Mesenchymal stem cell (in vitro differentiated cells and primary cell): ENCODE results near the gene MYO18B.

Source experiments
- DNase-seq: peaks from one replicate; pipeline ENCODE4 v3.0.0-alpha.2; 2013
- H2AFZ ChIP-seq: one replicate; pipeline ENCODE4 v1.6.1; 2013; ENCODE audit warnings: low read depth, mild to moderate bottlenecking, control low read depth, inconsistent platforms, low read length, moderate library complexity
- H2AK5ac ChIP-seq: 2 replicates; pipeline ENCODE4 v1.6.1; 2013; ENCODE audit warnings: low read length, moderate library complexity, mild to moderate bottlenecking, inconsistent platforms; ENCODE audit not compliant: severe bottlenecking
- H2BK120ac ChIP-seq: one replicate; pipeline ENCODE4 v1.6.1; 2013; ENCODE audit warnings: low read depth, mild to moderate bottlenecking, inconsistent platforms, low read length, moderate library complexity
- H2BK12ac ChIP-seq, 2 experiments: one replicate each; pipeline ENCODE4 v1.6.1; 2013; ENCODE audit warnings: inconsistent platforms in 2 of 2, low read length in 2 of 2, mild to moderate bottlenecking in 2 of 2, moderate library complexity in 2 of 2, control low read depth in 1 of 2
- H2BK15ac ChIP-seq: one replicate; pipeline ENCODE4 v1.6.1; 2013; ENCODE audit warnings: mild to moderate bottlenecking, low read depth, inconsistent platforms; ENCODE audit not compliant: poor library complexity, severe bottlenecking
- H2BK5ac ChIP-seq: 2 replicates; pipeline ENCODE4 v1.6.1; 2013; ENCODE audit warnings: low read depth, mild to moderate bottlenecking, low read length, control low read depth, inconsistent platforms; ENCODE audit not compliant: poor library complexity, severe bottlenecking
- H3K14ac ChIP-seq, 2 experiments: one replicate each; pipeline ENCODE4 v1.6.1; 2013; ENCODE audit warnings: inconsistent platforms in 2 of 2, low read length in 2 of 2, control low read depth in 1 of 2, mild to moderate bottlenecking in 1 of 2, moderate library complexity in 1 of 2
- H3K18ac ChIP-seq, 2 experiments: one replicate each; pipeline ENCODE4 v1.6.1; 2013; ENCODE audit warnings: inconsistent platforms in 2 of 2, low read length in 2 of 2, control low read depth in 1 of 2, low read depth in 1 of 2, mild to moderate bottlenecking in 1 of 2
- H3K23ac ChIP-seq, 2 experiments: one replicate each; pipeline ENCODE4 v1.6.1; 2013; ENCODE audit warnings: inconsistent platforms in 2 of 2, low read length in 2 of 2, mild to moderate bottlenecking in 2 of 2, moderate library complexity in 2 of 2, control low read depth in 1 of 2
- H3K27ac ChIP-seq: 2 replicates; pipeline ENCODE4 v1.5.1; 2013; ENCODE audit warnings: mild to moderate bottlenecking, moderate library complexity, low read length, control low read depth, inconsistent platforms; ENCODE audit not compliant: poor library complexity, severe bottlenecking
- H3K27me3 ChIP-seq, 2 experiments: 2 replicates each; pipeline versions ENCODE4 v1.6.1 to v1.7.0; 2013; ENCODE audit warnings: low read length in 2 of 2, mild to moderate bottlenecking in 2 of 2, moderate library complexity in 2 of 2, control low read depth in 1 of 2, inconsistent platforms in 1 of 2; ENCODE audit not compliant: control insufficient read depth in 1 of 2, insufficient read depth in 1 of 2
- H3K36me3 ChIP-seq, 2 experiments: 2 replicates each; pipeline versions ENCODE4 v1.6.1 to v1.7.0; 2013; ENCODE audit warnings: low read length in 2 of 2, control low read depth in 1 of 2, inconsistent platforms in 1 of 2, low read depth in 1 of 2, mild to moderate bottlenecking in 1 of 2; ENCODE audit not compliant: insufficient read depth in 2 of 2, control insufficient read depth in 1 of 2
- H3K4ac ChIP-seq, 2 experiments: one replicate each; pipeline ENCODE4 v1.6.1; 2013; ENCODE audit warnings: inconsistent platforms in 2 of 2, low read length in 2 of 2, mild to moderate bottlenecking in 2 of 2, moderate library complexity in 2 of 2, control low read depth in 1 of 2, low read depth in 1 of 2
- H3K4me1 ChIP-seq: 2 replicates; pipeline ENCODE4 v1.6.1; 2013; ENCODE audit warnings: low read depth, low read length, control low read depth; ENCODE audit not compliant: control insufficient read depth, insufficient read depth
- H3K4me2 ChIP-seq: 2 replicates; pipeline ENCODE4 v1.6.1; 2013; ENCODE audit warnings: low read length, mild to moderate bottlenecking, inconsistent platforms; ENCODE audit not compliant: poor library complexity, severe bottlenecking
- H3K4me3 ChIP-seq, 2 experiments: 2 replicates each; pipeline versions ENCODE4 v1.5.1 to v1.7.0; 2013; ENCODE audit warnings: low read length in 2 of 2, mild to moderate bottlenecking in 2 of 2, control low read depth in 1 of 2, low read depth in 1 of 2; ENCODE audit not compliant: insufficient read depth in 1 of 2
- H3K79me1 ChIP-seq: replicated peaks from 2 replicates; pipeline ENCODE4 v1.6.1; 2013; ENCODE audit warnings: mild to moderate bottlenecking, control low read depth, low read length, inconsistent platforms; ENCODE audit not compliant: poor library complexity, severe bottlenecking
- H3K9ac ChIP-seq: 2 replicates; pipeline ENCODE4 v1.7.0; 2013; ENCODE audit warnings: mild to moderate bottlenecking, low read length, moderate library complexity
- H3K9me3 ChIP-seq: 2 replicates; pipeline ENCODE4 v1.7.0; 2013; ENCODE audit warnings: mild to moderate bottlenecking, low read length; ENCODE audit not compliant: control insufficient read depth
- H4K8ac ChIP-seq: one replicate; pipeline ENCODE4 v1.6.1; 2013; ENCODE audit warnings: inconsistent platforms, mild to moderate bottlenecking, low read length, moderate library complexity
- H4K91ac ChIP-seq: one replicate; pipeline ENCODE4 v1.6.1; 2013; ENCODE audit warnings: mild to moderate bottlenecking, low read length, inconsistent platforms
- WGBS: methylation state at CpG from one replicate; pipeline ENCODE4 v1.1.7; 2013; ENCODE audit warnings: mixed read lengths; 5-methylcytosine and 5-hydroxymethylcytosine counted together

MYO18B gene

GRCh38 chr22:25869771-25870170 lies 127.8 kb downstream of the MYO18B start:
- Histone ChIP-seq H2BK5ac (no peak overlapping the region), H2AFZ (no peak overlapping the region), H3K9me3 (no peaks in the 10 kb centered on the region), H3K9ac (no peak overlapping the region), H4K91ac (no peak overlapping the region), H3K4me3 (no peak overlapping the region), H2BK15ac (no peak overlapping the region), H3K4me1 (no peaks in the 10 kb centered on the region), H3K23ac (no peak overlapping the region), H3K18ac (no peak overlapping the region), H3K27me3 (peaks cover 0 to 3% of the 10 kb centered on the region in 2 experiments), H3K4me2 (no peak overlapping the region), H3K36me3 (no peaks in the 10 kb centered on the region), H3K27ac (no peak overlapping the region), H3K79me1 (no peaks in the 10 kb centered on the region), H4K8ac (no peak overlapping the region), H3K4ac (no peak overlapping the region), H2BK120ac (no peak overlapping the region), H2BK12ac (no peak overlapping the region), H2AK5ac (no peak overlapping the region), H3K14ac (no peak overlapping the region)
- DNase-seq = no peak
- WGBS = 93% methylated on average over 6 of the region's 6 CpGs

- Histone ChIP-seq H4K8ac (no peak overlapping the region), H3K4me3 (no peak overlapping the region), H2BK120ac (no peak overlapping the region), H3K23ac (no peak overlapping the region), H2BK12ac (no peak overlapping the region), H3K9ac (no peak overlapping the region), H2BK5ac (no peak overlapping the region), H3K4me1 (peaks cover 1% of the 10 kb centered on the region), H3K9me3 (no peaks in the 10 kb centered on the region), H3K27ac (no peak overlapping the region), H3K36me3 (no peaks in the 10 kb centered on the region), H3K4ac (no peak overlapping the region), H2AFZ (no peak overlapping the region), H3K79me1 (no peaks in the 10 kb centered on the region), H3K18ac (no peak overlapping the region), H3K14ac (no peak overlapping the region), H3K27me3 (peaks cover 0 to 16% of the 10 kb centered on the region in 2 experiments), H2BK15ac (no peak overlapping the region), H3K4me2 (no peak overlapping the region), H4K91ac (no peak overlapping the region), H2AK5ac (no peak overlapping the region)
- 92% methylated on average over 11 of the region's 11 CpGs for WGBS
- DNase-seq = no peak
Measured at GRCh38 chr22:25874327-25874726, 132.3 kb downstream of the MYO18B start.

GRCh38 chr22:25875461-25875860 lies 133.5 kb downstream of the MYO18B start:
- Histone ChIP-seq H3K23ac (no peak overlapping the region), H3K9me3 (no peaks in the 10 kb centered on the region), H4K91ac (no peak overlapping the region), H3K4ac (no peak overlapping the region), H2BK5ac (no peak overlapping the region), H3K4me2 (no peak overlapping the region), H4K8ac (no peak overlapping the region), H3K4me1 (peaks cover 1% of the 10 kb centered on the region), H2AK5ac (no peak overlapping the region), H3K27me3 (peaks cover 0 to 16% of the 10 kb centered on the region in 2 experiments), H2AFZ (no peak overlapping the region), H3K27ac (no peak overlapping the region), H3K36me3 (no peaks in the 10 kb centered on the region), H3K18ac (no peak overlapping the region), H2BK15ac (no peak overlapping the region), H3K9ac (no peak overlapping the region), H2BK120ac (no peak overlapping the region), H3K4me3 (no peak overlapping the region), H3K79me1 (no peaks in the 10 kb centered on the region), H2BK12ac (no peak overlapping the region), H3K14ac (no peak overlapping the region)
- DNase-seq = no peak
- 89% methylated on average over 1 of the region's 2 CpGs for WGBS

DNA sequence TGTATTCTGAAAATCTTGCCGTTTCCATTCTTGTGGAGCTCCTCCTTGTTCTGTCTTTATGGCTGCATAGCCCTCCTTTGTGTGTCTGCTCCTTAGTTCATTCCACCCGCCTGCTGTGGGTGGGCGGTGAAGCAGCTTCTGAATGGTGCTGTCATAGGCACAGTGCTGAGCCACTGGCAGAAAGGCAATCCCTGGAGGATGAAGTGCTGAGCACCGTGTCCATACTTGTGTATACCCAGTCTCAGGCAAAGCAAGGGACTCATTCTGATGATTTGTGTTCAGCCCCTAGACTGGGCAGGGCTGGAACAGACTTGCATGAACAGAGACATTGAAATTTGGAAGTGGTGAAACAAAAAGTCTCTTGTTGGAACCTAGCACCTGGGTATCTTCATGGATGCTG lies 134.9 kb downstream of the MYO18B start:
- Histone ChIP-seq H3K4me2 (no peak overlapping the region), H3K9ac (no peak overlapping the region), H2BK15ac (no peak overlapping the region), H2AK5ac (no peak overlapping the region), H2BK5ac (no peak overlapping the region), H4K8ac (no peak overlapping the region), H3K4me1 (peaks cover 1% of the 10 kb centered on the region), H3K4ac (no peak overlapping the region), H3K79me1 (no peaks in the 10 kb centered on the region), H3K23ac (no peak overlapping the region), H3K27me3 (peaks cover 0 to 18% of the 10 kb centered on the region in 2 experiments), H3K36me3 (no peaks in the 10 kb centered on the region), H3K4me3 (no peak overlapping the region), H3K14ac (no peak overlapping the region), H3K18ac (no peak overlapping the region), H2BK12ac (no peak overlapping the region), H4K91ac (no peak overlapping the region), H2BK120ac (no peak overlapping the region), H2AFZ (no peak overlapping the region), H3K9me3 (no peaks in the 10 kb centered on the region), H3K27ac (no peak overlapping the region)
- 70% methylated on average over 4 of the region's 4 CpGs for WGBS
- DNase-seq = no peak
